Heart left ventricle (tissue), 16 donors: Measurements from ENCODE around the gene DSE. TPM values are rescaled to one million over a fixed set of nuclear protein-coding genes. Genes with fewer than 3 reads are reported as not detected.

Experiments used
- ATAC-seq, 4 donors: fragments of 200-7000 bp; cut with Tn5 transposase; one replicate each; pipeline ENCODE4 v1.9.1; 2020 to 2022; ENCODE audit warnings: moderate library complexity in 4 of 4, mild to moderate bottlenecking in 3 of 4, moderate number of reproducible peaks in 1 of 4
- DNase-seq, 5 donors: peaks; one replicate each; pipeline ENCODE4 v3.0.0-alpha.2; 2020
- H3K27ac ChIP-seq, 12 donors: fragments of 200-600 bp; sonication (generic) in 4 of 12; one replicate each; pipeline versions ENCODE4 v1.5.0 to v1.8.0; 2016 to 2022; ENCODE audit warnings: mild to moderate bottlenecking in 2 of 12
- H3K27me3 ChIP-seq, 9 donors: fragments of 200-600 bp; sonication (generic) in 2 of 9; one replicate each; pipeline versions ENCODE4 v1.5.1 to v1.8.0; 2016 to 2022; ENCODE audit warnings: mild to moderate bottlenecking in 3 of 9
- H3K36me3 ChIP-seq, 9 donors: fragments of 200-600 bp; sonication (generic) in 2 of 9; one replicate each; pipeline versions ENCODE4 v1.5.0 to v1.8.0; 2018 to 2022; ENCODE audit warnings: mild to moderate bottlenecking in 2 of 9
- H3K4me1 ChIP-seq, 12 donors: fragments of 200-600 bp; sonication (generic) in 4 of 12; one replicate each; pipeline versions ENCODE4 v1.5.0 to v1.8.0; 2016 to 2022; ENCODE audit warnings: mild to moderate bottlenecking in 3 of 12
- H3K4me3 ChIP-seq, 12 donors: fragments of 200-600 bp; sonication (generic) in 4 of 12; one replicate each; pipeline versions ENCODE4 v1.5.0 to v1.8.0; 2017 to 2022; ENCODE audit warnings: mild to moderate bottlenecking in 9 of 12, moderate library complexity in 4 of 12
- H3K9me3 ChIP-seq, 12 donors: fragments of 200-600 bp; sonication (generic) in 4 of 12; one replicate each; pipeline versions ENCODE4 v1.5.0 to v1.8.0; 2016 to 2022; ENCODE audit warnings: mild to moderate bottlenecking in 1 of 12
- POLR2A ChIP-seq, 2 donors: fragments of 450-650 bp; IDR thresholded peaks; one replicate each; pipeline ENCODE4 v1.6.1; 2017; ENCODE audit warnings: antibody characterized with exemption in 2 of 2, mild to moderate bottlenecking in 2 of 2, moderate library complexity in 2 of 2
- WGBS, 4 donors: extraction: QIAGEN DNeasy Blood & Tissue Kit in 2 of 4; methylation state at CpG; one replicate each; pipeline versions ENCODE4 v1.1.5 to v1.1.7; 2013 to 2018; 5-methylcytosine and 5-hydroxymethylcytosine counted together
- intact Hi-C, 10 donors: fragments of 100-400 bp; cut with DNase I; formaldehyde crosslinking; loops; one replicate each; pipeline versions ENCODE4 v1.11.1 to v1.14.2; 2022
- polyA plus RNA-seq, 2 donors: library from polyadenylated mRNA; stranded (reverse); fragments of 200-250 nt; gene quantifications; one replicate each; pipeline ENCODE4 v1.2.3, GENCODE V29; 2013
- total RNA-seq, 9 donors: library from RNA; depleted of rRNA in 2 of 9; stranded (reverse); fragments of >200 nt in 2 of 9; fragmentation: NEBNext Ultra II Directional in 3 of 9; extraction: Animal tissue kit (Norgen Biotek cat#: 25700) in 3 of 9; gene quantifications; one replicate each; pipeline versions ENCODE4 v1.1.0 to v1.2.4, GENCODE V29; 2016 to 2023
- TF ChIP-seq, protein P1 (sequence below), 12 donors: fragments of 200-600 bp; sonication (generic) in 4 of 12; IDR thresholded peaks; one replicate each; pipeline versions ENCODE4 v1.5.0 to v1.8.0; 2018 to 2022; ENCODE audit warnings: antibody characterized with exemption in 12 of 12, mild to moderate bottlenecking in 5 of 12
- donor health status: ischemic (EF 13 %, LVEDD 7.1; RV severe dilation, severe dysfunction).
- donor health status: healthy with polysubstance abuse.
- donor health status: DM: no; HTN: yes; CAD: no.
- donor health status: DM: no; HTN: no; CAD: no.
- donor health status: ischemic (EF 25% LVEDD 6.9; RV normal size, moderate dysfunction).
- donor health status: ischemic (EF 25% LVEDD 5.7; RV mildly dilated, moderate dysfunction).
- donor health status: healthy.
- donor health status: DM: yes; HTN: yes; CAD: no.
- donor health status: ischemic (EF 35%, LVEDD 5.7; RV mildly dilated, moderate dysfunction).
- donor health status: nonischemic (EF 11% LVEDD 7.7; RV severe dilation, severe dysfunction).
- donor health status: DM: yes; HTN: yes; CAD: no.
- donor health status: PGD.
- donor health status: ischemic (EF 29% LVEDD 5.4; RV normal size, mild dysfunction).
- donor health status: nonischemic (EF 23%, LVEDD 6.1; RV moderate dilation, normal function).

The DSE gene
- total and polyA plus RNA-seq, 11 donors = 3.2 to 37.3 (median 11.1) TPM

DNA sequence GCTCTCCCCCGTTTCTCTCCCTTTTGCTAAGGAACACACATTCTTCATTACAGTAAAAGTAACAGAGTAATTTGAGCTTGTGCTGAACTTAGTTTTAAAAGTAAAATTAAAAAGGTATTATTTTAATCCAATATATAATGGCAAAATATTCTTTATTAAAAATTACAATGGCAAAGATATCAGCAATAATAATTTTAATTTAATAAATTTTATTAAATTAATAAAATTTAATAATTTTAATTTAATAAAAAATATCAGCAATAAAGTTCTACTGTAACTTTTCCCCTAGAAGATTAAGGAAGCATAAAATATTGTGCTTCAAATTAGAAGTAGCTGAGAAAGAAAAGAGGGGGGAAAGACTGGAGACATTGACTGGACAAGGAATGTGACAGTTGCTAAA lies 32.5 kb downstream of the DSE start:
- Histone ChIP-seq H3K27me3 (no peaks in the 10 kb centered on the region), H3K4me1 (peaks cover 0 to 74% (median 16%) of the 10 kb centered on the region in 12 donors), H3K9me3 (no peaks in the 10 kb centered on the region), H3K27ac (peak overlapping the region in 1 of 12 donors; percentile 72), H3K36me3 (peaks cover 0 to 8% (median 3%) of the 10 kb centered on the region in 9 donors), H3K4me3 (no peak overlapping the region)
- TF ChIP-seq, protein P1, sequence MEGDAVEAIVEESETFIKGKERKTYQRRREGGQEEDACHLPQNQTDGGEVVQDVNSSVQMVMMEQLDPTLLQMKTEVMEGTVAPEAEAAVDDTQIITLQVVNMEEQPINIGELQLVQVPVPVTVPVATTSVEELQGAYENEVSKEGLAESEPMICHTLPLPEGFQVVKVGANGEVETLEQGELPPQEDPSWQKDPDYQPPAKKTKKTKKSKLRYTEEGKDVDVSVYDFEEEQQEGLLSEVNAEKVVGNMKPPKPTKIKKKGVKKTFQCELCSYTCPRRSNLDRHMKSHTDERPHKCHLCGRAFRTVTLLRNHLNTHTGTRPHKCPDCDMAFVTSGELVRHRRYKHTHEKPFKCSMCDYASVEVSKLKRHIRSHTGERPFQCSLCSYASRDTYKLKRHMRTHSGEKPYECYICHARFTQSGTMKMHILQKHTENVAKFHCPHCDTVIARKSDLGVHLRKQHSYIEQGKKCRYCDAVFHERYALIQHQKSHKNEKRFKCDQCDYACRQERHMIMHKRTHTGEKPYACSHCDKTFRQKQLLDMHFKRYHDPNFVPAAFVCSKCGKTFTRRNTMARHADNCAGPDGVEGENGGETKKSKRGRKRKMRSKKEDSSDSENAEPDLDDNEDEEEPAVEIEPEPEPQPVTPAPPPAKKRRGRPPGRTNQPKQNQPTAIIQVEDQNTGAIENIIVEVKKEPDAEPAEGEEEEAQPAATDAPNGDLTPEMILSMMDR (IDR thresholded peaks at IDR 0.05) = no peak
- no peak for TF ChIP-seq POLR2A (IDR thresholded peaks at IDR 0.05)
- intact Hi-C loops = no loop called here
- ATAC-seq (no peak), DNase-seq (no peak)
- 63 to 96% (median 68%) methylated on average over 1 of the region's 1 CpG for WGBS, 4 donors

- no peak for DNase-seq
- Histone ChIP-seq H3K36me3 (peaks cover 0 to 3% (median 0%) of the 10 kb centered on the region in 9 donors), H3K9me3 (no peaks in the 10 kb centered on the region), H3K27me3 (no peaks in the 10 kb centered on the region), H3K27ac (peak overlapping the region in 10 of 12 donors; percentile 3 to 76 (median 54)), H3K4me3 (peak overlapping the region in 3 of 12 donors; percentile 21 to 30 (median 24)), H3K4me1 (peaks cover 0 to 72% (median 17%) of the 10 kb centered on the region in 12 donors)
- intact Hi-C loops = no loop called here
- TF ChIP-seq, protein P1 (IDR thresholded peaks at IDR 0.05) = no peak
- no peak for TF ChIP-seq POLR2A (IDR thresholded peaks at IDR 0.05)
- WGBS, 4 donors = 68 to 82% (median 73%) methylated on average over 3 of the region's 3 CpGs
- ATAC-seq = peak in 2 of 4 donors; percentile 2 to 18
Measured at GRCh38 chr6:116404696-116405095, 33.9 kb downstream of the DSE start.

DNA sequence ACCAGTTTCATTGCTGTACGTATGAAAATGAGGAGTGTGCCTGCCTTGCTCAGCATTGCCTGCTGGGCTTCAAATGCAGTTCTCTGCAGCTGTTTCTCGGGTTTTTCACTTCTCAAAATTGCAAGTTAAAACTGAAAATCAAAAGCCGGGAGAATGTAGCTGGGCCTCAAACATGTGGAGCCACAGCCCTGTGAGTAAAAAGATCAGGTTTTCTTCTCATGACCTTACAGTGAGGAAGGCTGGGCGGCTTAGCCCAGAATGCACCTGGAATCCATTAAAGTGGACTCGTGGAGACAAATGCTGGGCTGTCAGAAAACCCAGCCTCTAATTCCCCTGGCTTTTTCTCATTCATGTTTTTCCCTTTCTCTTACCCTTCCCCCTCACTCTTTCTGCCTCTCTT lies 34.4 kb downstream of the DSE start:
- intact Hi-C loops = no loop called here
- peak overlapping the region in 11 of 12 donors; percentile 1 to 76 (median 57) for H3K27ac ChIP-seq
- H3K4me1 ChIP-seq = peaks cover 0 to 72% (median 19%) of the 10 kb centered on the region in 12 donors
- DNase-seq (peak in 1 of 5 donors; percentile 26), ATAC-seq (peak in 3 of 4 donors; percentile 12 to 59 (median 21))
- H3K27me3 ChIP-seq = no peaks in the 10 kb centered on the region
- H3K4me3 ChIP-seq = peak overlapping the region in 4 of 12 donors; percentile 15 to 30 (median 22)
- H3K36me3 ChIP-seq = no peaks in the 10 kb centered on the region
- TF ChIP-seq POLR2A (IDR thresholded peaks at IDR 0.05) = no peak
- TF ChIP-seq, protein P1 (IDR thresholded peaks at IDR 0.05) = no peak
- no peaks in the 10 kb centered on the region for H3K9me3 ChIP-seq
- WGBS, 4 donors = 46 to 64% (median 58%) methylated on average over 5 of the region's 5 CpGs

DNA sequence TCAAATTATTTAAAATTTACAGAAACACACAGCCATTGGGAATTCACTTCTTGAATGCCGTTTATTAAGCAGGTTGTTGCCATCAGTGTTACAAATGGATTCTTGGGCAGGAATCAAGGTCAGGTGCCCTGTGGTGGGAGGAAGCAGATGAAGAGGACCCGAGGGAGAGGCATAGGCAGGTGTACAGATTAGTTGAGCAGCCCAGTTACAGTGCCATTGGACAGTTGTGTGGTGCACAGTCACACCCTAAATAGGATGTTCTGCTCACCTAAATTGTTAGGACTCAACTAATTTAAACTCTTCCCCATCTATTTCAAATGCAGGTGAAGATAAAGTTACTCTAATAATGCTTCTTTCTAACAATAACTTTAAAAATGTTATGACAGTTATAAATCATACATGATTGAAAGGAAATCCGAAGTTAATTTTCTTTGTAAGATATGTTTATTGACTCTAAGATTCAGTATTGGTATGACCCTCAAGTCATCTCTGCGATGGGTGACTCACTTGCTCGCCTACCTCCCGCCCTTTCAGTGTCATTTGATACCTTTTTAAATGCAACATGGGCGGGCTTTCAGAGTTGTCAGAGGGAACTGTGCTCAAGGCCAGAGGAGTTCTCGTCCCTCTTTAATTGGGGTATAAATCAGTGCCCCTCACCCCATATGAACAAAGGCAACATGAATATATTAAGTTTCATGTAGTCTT lies 35.1 kb downstream of the DSE start:
- TF ChIP-seq POLR2A (IDR thresholded peaks at IDR 0.05) = no peak
- TF ChIP-seq, protein P1 (IDR thresholded peaks at IDR 0.05) = no peak
- ATAC-seq = peak in 1 of 4 donors; percentile 35

More for the DNA sequence above, 35.1 kb downstream of the DSE start:
- peak overlapping the region in 4 of 12 donors; percentile 15 to 30 (median 22) for H3K4me3 ChIP-seq
- H3K9me3 ChIP-seq = no peaks in the 10 kb centered on the region
- intact Hi-C loops = no loop called here
- peak overlapping the region in 11 of 12 donors; percentile 1 to 76 (median 57) for H3K27ac ChIP-seq
- no peaks in the 10 kb centered on the region for H3K36me3 ChIP-seq
- no peaks in the 10 kb centered on the region for H3K27me3 ChIP-seq
- H3K4me1 ChIP-seq = peaks cover 0 to 72% (median 24%) of the 10 kb centered on the region in 12 donors
- 70 to 83% (median 75%) methylated on average over 8 of the region's 8 CpGs for WGBS, 4 donors
- no peak for DNase-seq
